ENCODE data around the gene GRK5.

GRCh38 chr10:119404719-119405519, 197.5 kb downstream of the GRK5 start:
- TF ChIP-seq NFRKB (IDR thresholded peaks at IDR 0.05) = no peak
- TF ChIP-seq FOXK2 (IDR thresholded peaks at IDR 0.05) = no peak
- TF ChIP-seq FOXA1 (IDR thresholded peaks at IDR 0.05) = no peak
- TF ChIP-seq ARNT (IDR thresholded peaks at IDR 0.05) = no peak

Data from HEK293T (cell line).